HG03135 (cell line): ENCODE data around the gene SNRPA1.
A peak's percentile ranks its signal among the peaks of the same experiment; 100 is the strongest.

Experiments
- ATAC-seq: cut with Tn5 transposase; IDR thresholded peaks from one replicate; pipeline ENCODE4 v1.9.1; 2021; ENCODE audit warnings: mild to moderate bottlenecking, moderate library complexity; ENCODE audit not compliant: unreplicated experiment

SNRPA1 gene

DNA sequence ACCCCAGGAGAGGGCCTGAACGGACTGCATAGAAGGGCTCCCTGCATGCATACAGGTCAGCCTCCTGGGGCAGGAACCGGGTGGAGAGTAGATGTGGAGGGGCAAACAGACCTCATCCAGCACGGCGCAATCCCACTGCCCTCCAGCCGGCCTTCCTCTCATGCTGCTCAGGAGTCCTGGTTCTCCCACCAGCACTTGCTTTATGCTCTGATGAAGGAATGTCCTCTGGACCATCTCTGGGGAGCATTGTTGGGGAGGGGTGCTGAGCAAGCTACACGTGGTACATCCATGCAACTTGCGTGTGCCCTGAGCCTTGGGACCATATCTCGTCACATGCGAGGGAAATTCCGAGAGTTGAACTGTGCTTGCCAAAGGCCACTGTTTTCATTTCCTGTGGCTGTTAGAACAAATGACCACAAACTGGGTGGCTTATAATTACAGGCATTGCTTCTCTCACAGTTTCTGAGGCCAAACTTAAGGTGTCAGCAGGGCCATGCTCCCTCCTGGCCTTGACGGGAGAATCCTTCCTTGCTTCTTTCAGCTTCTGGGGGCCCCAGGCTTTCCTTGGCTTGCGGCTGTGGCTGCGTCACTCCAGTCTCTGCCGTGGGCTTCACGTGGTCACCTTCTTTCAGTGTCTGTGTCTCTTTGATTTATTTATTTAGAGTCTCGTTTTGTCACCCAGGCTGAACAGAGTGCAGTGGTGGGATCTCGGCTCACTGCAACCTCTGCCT, 30.0 kb downstream of the SNRPA1 start:
- no peak for ATAC-seq

DNA sequence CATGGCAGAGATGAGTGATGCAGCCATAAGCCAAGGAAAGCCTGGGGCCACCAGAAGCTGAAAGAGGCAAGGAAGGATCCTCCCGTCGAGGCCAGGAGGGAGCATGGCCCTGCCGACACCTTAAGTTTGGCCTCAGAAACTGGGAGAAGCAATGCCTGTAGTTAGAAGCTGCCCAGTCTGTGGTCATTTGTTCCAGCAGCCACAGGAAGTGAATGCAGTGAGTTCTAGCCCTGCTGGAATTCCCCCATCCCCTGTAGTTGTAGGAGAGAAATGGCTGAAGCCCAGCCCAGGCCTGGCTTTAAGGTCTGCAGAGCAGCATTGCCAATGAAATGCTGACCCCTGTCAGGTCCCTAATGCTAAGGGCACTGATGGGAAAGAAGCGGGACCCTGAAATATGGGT, 31.0 kb downstream of the SNRPA1 start:
- no peak for ATAC-seq

DNA sequence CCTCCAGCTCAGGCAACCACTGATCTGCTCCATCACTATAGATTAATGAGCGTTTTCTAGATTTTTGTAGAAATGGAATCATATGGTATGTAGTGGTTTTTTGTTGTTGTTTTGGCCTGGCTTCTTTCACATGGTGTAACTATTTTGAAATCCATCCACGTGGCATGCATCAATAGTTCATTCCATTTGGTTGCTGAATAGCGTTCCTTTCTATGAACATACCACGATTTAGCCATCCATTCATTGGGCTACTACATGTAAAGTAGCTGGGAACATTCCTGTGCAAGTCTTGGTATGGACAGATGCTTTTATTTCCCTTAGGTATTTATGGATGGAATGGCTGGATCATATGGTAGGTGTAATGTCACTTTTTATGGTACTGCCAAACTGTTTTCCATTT, 32.5 kb downstream of the SNRPA1 start:
- ATAC-seq: no peak

DNA sequence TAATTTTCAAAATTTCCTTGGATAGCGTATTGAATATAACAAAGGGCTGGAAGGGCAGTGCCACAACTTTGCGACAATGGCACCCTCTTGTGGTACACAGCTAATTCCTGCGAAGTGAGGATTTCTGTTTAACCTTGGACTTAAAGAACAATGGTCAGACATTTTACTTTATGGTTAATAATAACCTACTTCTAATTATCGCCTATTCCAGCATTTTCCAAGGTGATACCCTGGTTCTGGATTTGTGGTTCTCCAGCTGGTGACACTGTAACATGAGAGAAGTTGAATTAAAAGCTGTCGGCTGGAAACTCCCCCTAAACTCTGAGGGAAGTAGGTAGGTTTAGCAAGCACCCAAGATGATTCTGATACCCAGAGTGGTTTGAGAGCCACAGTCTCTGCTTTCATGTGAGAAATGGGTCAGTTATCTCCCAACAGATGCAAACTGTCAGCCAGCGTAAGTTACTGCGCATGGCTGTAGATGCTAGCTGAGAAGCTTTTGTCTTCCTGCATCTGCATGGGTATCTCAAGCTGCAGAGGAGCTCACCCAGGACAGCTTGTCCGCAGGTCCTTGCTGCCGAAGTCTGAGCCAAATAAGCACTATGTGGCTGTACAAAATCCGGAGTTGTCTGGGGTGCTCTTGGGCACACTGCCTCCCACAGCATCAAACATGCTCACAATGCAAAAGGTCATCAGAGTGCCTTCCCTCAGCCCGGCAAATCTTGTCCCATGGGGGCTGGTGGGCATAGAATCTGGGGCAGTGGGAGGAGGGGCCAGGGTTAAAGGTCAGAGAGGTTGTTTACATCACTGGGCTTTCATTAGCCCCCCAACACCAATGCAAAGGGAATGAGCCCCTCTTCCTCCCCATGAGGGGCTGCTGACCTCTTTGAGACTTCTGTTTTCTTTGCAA, 36.6 kb downstream of the SNRPA1 start:
- no peak for ATAC-seq

DNA sequence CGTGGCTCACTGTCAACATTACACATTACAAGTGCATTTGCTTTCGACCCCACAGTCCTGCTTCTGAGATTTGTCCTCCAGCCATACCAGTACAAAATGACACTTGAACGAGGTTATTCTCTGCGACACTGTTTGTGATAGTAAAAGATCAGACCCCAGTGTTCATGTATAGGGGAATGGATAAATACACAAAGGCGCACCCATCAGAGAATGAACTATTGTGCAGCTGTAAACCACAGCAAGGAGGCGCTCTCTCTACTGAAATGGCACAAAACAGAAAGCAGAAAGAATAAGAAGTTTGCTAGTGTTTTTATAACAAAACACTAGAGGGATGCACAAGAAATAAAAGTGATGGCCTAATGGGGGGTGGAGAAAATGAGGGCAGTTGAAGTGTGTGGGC, 38.3 kb downstream of the SNRPA1 start:
- ATAC-seq: no peak

DNA sequence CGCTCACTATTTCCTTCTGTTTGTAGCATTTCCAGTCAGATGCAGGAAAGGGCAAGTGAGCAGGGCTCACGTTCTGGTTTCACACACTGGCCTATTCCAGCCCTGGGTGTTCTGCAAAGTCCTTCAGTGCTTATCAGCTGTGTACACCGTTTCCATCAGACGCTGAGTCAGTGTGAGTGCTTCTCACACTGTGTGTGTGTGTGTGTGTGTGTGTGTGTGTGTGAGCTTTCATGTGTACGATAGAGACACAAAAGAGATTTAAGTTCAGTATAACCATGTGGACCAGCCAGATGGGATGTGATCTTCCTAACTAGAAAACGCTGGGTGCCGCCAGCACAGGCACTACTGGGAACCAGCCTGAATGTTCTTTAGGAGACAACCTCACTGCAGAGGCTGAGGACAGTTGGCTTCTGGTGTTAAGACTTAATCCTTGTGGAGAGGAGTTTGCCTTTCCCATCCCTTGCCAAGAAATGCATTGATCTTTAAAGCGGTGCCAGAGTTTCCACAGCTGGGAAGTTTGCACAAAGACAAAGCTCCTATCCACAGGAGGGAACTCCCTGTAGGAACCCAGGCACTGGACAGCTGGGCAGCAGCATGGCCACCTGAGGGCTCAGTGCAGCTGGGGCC, 39.3 kb downstream of the SNRPA1 start:
- no peak for ATAC-seq

DNA sequence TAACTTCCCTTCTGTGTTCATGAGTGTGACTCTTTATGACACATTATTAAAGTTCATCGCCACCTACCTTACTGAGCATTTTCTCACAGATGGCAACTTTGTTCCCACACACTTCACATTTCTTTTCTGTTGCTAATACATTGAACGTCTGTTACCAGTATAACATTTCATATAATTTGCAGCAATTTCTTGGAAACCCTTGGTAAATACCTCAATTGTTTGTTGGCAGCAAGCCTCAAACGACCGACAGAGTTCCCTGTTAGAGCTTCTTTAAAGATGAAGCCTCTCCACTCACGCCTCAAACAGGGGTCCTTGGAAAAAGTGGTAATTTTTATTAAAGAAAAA, 40.0 kb downstream of the SNRPA1 start:
- no peak for ATAC-seq

DNA sequence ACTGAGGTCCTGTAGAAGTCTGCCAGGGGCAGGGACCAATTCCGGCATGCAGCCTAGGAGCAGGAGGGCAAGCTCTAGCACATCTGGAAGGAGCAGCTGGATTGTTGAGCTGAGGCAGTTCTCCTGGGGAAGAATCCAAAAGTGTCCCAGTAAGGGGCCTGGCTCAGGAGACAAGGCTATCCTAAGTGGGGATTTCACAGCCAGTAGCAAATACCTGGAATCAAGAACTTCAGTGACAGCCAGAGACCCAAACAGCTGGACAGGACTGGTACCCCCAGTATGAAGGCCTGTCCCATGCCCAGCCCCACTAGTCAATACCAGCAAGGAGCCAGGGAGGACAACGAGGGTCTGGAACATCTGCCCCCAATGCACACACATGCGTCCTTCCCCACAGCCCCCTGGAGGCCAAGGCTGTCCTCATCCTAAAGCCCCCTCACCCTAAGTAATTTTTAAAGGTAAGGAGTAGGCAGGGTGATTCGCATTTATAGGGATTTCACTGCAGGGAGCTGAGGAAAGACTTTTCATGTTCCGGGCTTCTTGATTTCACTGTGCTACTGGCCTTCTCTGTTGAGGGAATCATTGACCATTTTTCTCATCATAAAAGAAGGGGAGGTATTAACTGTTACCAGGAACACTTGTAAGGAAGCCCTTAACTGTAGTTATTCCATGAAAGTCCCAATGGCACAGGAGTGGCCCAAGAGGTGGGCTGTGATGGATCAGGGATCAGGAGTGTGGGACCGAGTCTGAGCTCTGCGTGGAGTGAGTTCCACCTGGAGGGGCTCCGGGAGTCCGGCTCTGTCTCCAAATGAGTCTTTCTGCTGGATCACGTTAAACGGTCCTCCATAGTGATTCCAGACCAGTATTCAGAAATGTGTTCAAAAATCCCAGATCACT, 40.6 kb downstream of the SNRPA1 start:
- no peak for ATAC-seq

DNA sequence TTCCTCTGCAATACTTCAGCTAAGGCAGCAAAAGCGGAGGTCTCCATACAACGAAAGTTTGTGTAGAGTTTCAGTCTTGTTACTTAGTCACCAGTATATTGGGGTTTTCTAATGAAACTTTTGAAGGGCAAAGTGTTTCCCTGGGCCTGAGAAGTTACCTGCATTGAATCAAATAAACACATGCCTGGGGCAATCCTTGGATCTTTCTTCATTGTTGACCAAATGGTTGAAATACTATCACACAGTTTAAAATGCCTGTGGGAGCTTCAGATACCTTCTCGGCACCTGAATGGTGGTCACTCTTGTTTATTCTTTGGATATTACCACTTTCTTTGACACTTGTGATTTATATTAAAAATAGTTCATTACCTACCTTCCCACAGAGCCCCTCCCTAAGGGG, 42.2 kb downstream of the SNRPA1 start:
- peak; percentile 8 for ATAC-seq

DNA sequence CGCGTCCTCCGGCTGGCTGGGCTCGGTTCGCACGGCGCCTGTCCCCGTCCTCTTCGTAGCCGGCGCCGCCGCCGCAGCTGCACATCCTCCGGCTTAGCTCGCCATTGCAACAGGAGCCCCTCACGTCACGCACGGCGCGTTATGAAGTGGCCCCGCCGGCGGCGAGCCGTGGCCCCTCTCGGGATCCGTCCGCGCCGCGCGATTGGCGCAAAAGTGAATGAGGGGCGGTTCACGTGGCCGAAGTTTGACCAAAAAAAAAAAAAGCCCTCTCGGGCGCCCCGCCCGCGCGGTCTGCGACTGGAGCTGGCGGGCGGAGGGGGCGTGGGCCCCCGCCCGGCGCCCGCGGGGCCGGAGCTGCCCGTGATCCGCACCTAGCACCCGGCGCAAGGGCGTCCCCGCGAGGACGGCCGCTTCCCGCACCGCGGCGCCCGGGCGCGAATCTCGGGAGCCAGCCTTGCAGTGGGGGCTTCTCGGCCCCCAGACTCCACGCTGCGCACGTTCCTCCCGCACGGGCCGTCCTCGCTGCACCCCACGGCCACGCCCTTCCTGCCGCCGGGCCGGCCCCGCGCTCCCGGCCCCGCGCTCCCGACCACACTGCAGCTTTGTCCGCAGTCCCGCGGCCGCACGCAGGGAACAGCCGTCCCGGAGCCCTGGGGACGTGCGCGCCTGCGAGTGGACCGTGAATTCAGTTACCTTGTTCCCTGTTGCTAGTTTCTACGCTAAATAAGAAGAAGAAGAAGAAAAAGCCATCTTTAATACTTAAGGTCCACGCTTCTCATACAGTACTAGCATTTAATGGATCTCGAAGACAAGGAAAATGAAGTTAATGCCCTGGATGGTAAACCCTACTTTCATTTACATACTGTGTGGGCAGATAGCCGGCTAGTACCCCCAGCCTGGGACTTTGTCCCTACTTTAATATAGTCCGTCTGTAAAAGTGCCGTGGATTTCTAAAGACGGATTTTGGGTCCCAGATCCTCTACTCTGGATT, 42.9 kb downstream of the SNRPA1 start, which contains the start of gene CHSY1:
TSS of gene CHSY1 (minus strand) at position 219 of the 991 bp plus-strand sequence. CDS start 592 bp downstream, outside the sequence.
- peak; percentile 71 for ATAC-seq

DNA sequence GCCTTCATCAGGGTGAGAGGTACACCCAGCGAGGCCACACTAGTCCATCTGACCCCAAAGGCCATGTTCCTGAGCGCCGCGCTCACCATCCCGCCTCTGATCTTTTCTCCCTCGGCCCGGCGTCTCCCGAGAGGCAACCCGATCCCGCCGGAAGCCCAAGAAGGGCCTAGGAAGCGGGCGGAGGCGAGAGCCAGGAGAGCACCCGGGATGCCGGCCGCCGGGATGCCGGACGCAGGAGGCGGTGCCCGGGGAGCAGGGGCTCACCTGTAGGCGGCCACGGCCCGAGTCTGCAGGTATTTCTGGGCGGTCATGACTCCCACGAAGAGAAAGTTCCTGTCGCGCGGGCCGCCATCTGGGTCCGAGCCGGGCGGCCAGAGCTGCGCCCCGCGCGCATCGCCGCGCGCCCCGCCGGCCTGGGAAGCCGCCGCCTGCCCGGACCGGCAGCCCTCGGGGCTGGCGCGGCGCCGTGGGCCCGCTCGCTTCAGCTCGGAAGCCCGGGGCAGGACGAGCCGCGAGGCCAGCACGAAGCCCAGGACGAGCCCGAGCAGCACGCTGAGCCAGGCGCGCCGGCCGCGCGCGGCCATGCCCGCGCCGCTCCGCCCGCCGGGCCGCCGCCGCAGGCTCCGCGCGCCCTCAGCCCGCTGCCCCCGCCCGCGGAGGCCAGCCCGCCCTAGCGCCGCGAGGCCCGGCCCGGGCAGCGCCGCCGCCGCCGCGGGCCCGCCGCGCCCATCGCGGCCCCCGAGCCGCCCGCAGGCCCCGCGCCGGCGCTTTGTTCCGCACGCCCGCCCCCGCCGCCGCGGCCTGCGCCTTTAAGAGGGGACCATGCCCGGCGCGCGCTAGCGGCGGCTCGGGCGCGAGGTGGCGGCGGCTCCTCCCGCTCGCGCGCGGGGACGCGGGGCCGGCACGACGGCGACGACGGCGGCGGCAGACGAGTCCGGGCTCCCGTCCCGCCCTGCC, 43.9 kb downstream of the SNRPA1 start:
- ATAC-seq: peak; percentile 36

DNA sequence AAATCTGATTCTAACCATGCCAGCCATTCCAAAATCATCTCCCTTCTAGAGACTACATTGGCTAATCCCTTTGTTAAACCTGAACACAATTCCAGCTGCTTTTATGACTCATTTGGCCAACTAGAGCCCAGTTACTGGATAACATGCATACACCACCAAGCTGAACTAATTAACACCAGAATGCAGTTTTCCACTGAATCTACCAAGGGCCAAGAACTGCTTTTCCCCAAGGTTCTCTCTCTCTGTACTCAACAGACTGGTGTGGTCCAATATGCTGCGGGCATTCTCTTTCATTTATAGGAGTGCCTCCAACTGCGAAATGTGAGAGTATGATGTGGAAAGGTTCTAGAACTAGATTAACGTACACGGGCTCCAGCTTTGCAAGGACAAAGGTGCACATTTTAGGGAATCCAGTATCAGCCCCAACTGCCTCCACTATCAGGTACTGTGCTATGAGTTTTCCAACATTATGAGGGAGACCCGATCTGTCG, 44.7 kb downstream of the SNRPA1 start:
- no peak for ATAC-seq

DNA sequence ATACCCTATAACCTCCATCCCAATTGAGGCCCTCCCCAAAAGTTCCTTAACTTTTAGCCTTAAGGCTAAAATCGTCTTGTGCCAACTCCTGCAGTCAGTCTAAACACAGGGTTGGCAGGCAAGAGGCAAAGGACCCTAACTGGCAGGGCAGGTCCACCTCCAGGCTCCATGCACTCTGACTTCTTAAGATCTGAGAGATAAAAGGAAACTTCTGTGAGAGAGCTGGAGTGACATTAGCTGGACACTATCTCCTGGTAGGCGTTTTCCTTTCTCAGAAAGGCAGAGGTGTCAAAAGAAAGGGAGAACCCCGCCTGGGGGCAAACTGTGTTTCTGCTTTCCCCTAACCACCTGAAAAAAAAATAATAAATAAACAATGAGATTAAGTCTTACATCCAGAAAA, 46.8 kb downstream of the SNRPA1 start:
- no peak for ATAC-seq

DNA sequence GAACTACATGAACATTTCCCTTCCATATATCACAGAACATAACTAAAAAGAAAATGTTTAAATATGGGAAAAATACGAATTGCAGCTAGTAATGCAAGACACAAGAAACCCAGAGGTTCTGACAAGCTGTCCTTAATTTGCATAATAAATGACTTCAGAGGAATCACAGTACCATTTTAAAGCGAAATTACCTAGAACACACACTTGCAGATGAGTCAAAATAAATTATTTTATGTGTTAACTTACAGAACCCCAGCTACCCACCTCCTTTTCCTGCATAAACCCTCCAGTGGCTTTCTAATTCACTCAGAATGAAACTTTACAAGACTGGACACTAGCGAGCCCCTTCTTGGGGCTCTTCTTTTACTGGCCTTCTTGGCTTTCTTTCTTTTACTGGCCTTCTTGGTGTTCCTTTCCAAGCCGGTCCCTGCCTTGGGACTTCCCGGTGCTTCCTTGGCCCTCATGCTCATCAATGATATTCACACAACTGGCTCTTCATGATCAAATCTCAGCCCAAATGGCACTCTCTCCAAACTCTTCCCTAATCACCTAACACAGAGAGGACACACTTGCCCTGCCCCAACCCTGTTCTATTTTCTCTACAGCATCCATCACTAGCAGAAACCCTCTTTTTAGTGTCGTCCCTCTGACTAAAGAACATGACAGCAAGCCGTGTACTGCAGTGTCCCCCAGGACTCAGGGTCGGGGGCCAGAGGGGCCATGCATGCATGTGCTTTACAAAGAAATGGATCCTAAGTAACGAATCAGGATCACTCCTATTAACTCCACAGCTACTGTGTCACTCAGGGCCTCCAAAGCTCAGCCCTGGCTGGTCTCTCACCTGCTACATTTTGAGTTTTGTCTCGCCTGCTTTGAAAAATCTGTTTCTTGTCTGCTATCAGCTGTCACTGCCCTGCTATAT, 48.0 kb downstream of the SNRPA1 start:
- no peak for ATAC-seq

DNA sequence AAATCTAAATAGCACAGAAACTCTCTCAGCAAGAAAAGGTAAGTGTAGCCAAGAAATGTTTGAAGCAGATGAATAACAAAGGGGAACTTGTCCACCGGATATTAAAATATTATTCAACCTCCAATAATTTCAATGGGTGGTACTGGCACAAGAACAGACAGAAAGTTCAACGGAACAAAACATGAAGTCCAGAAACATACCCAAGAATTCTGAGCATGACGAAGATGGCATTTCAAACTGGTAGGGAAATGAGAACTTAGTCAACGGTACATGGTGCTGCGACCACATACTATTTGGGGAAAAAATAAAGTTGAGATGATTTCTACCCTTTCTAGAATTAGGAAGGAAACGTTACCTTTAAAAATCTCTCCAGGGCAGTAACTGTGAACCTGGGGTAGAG, 48.7 kb downstream of the SNRPA1 start:
- ATAC-seq: no peak

DNA sequence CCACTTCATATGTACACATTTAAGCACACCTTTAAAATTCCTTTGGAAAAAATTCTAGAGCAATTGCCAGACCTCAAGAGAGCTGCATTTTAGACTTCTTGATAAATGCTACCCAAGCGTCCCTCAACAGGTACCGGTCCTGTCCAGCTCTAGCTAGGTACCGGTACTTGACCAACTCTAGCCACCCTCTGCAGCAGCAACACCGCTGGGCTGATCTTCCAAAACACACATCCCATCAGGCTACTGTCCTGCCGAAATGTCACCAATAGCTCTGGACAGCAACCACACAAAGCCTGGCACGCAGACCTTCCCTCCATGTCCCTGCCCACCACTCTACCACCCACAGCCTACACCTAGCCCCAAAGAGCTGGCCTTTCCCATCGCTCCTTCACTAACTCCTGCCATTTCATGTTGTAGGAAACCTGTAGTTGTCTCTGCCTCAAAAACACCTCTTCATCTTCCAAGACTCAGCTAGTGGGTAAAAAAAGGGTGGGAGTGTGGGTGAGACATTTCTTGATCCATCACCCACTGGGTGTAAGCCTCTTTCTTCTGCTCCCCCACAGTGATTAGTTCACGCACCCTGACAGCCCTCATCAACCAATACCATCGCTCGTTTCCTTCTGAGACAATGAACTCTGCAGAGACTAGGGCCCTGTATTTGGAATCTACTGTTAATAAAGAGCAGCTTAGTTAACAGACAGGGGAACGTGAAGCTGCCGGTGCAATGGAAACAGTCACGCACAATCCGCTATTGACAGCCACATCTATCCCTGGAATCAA, 50.0 kb downstream of the SNRPA1 start:
- no peak for ATAC-seq
